ENCODE data around the gene NUMB.
A peak's percentile ranks its signal among the peaks of the same experiment; 100 is the strongest.
"Not testable (repeated sequence)": the region's sequence is repeated elsewhere in the genome, so short reads cannot be mapped to it uniquely, and the experiment has no call there.

NUMB gene

DNA sequence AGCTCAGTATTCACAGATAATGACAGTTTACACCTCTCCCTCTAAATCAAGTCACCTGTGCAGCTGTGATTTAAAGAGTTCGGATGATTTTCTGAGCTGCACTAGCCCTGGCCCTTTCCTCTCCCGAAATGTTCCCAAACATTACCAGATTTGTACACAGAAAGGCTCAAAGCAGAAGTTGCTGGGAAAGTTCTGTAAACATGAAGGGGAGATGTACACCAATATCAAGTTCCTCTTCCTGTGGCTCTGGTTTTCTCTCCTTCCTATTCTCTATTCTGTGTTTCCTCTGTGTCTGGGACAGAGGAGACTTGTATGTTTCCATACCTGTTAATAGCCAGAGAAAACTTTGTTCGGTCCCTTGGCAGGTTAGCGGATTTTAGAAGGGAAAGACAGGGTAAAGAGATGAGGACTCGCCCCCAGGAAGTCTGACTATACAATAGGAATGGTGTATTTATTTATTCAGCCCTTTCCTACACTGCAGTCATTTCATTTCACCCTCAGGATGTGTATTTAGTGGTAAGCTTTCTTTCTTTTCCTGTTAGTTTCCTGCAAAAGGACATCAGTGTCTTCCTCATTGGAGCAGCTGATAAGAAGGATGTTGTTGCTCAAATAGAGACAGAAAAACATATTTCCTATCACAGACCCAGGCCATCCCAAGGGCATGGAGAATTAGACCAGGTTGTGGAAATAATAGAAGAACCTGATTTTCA, 7.6 kb upstream of the NUMB start:
- DNase-seq = no peak

- DNase-seq = peak in 1 of 5 donors; percentile 87
Observed at GRCh38 chr14:73463411-73463810, 5.1 kb upstream of the NUMB start.

- no peak for DNase-seq
Observed at GRCh38 chr14:73462815-73463214, 4.5 kb upstream of the NUMB start.

- DNase-seq = no peak
Observed at GRCh38 chr14:73462048-73462715, 3.8 kb upstream of the NUMB start.

GRCh38 chr14:73461478-73462047, 3.2 kb upstream of the NUMB start:
- DNase-seq = no peak

- no peak for DNase-seq
Observed at GRCh38 chr14:73460691-73461127, 2.4 kb upstream of the NUMB start.

GRCh38 chr14:73459959-73460358, 1.6 kb upstream of the NUMB start:
- DNase-seq = no peak

DNA sequence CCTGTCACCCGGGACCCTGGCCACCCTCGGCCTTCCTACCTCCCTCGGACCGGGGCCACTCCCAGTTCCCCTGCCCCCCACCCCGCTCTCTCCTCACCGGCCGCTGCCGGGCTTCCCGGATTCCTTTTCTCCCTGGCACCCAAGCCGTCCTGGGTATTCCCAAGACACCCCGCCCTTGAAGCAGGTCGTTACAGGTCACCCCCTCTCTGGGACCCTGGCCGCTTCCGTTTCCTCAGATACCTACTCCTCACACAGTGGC, 493 bp downstream of the NUMB start:
- DNase-seq = no peak

GRCh38 chr14:73457041-73457923, 1.1 kb downstream of the NUMB start:
- DNase-seq = peak in 2 of 5 donors; percentile 3 to 6

GRCh38 chr14:73455294-73455693, 3.1 kb downstream of the NUMB start:
- no peak for DNase-seq

DNA sequence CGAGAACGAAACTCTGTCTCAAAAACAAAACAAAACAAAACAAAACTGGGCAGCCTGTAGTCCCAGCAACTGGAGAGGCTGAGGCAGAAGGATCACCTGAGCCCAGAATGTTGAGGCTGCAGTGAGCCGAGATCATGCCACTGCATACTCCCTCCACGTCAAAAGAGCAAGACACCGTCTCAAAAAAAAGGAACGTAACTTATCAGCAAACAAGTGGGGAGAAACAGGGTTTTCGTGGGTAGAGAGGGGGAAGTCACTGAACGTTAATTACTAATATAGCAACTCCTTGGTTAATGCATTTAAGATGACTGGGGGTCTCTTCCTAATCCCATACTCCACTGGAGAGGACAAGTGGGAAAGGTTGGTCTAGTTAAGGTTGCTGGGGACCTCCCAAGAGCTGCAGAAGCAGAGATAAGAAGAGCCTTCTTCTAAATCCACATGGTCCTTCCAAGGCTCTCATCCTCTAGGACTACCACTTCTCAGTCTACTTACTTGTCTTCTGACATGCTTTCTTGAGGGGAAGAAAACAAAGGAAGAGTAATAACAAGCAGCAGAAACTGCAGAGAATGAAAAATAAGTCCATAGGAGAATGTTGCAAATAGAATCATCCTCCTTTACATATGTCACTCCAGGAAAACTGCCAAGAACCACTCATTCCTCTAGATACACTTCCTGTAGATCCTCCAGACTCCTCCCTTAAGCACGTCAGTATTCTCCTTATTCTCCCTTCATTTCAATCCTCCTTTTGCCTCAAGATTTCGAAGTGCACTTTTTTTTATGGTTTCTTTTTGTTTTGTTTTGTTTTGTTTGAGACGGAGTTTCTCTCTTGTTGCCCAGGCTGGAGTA, 5.8 kb downstream of the NUMB start:
- no peak for DNase-seq

GRCh38 chr14:73443758-73444157, 14.6 kb downstream of the NUMB start:
- DNase-seq = no peak

- DNase-seq = no peak
Observed at GRCh38 chr14:73441286-73441685, 17.1 kb downstream of the NUMB start.

DNA sequence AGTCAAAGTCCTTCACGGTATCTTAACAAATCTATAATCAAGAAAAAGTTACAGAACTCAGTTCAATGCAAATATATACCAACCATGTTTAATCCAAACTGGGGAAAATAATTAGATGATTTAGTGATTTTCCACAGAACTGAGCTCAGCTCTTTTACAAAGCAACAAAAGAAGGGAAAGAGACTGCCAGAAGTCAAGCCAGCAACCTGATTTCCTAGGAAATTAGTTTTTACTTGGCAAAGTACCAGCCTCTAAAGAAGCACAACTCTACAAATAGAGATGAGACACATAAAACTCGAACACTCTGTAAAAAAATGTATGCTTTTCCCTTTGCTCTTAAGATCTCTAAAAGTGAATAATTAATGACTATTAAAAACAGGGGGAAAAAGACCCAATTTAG, 19.4 kb downstream of the NUMB start:
- no peak for DNase-seq

GRCh38 chr14:73437206-73437605, 21.1 kb downstream of the NUMB start:
- DNase-seq = no peak

- no peak for DNase-seq
Observed at GRCh38 chr14:73432124-73432523, 26.2 kb downstream of the NUMB start.

DNA sequence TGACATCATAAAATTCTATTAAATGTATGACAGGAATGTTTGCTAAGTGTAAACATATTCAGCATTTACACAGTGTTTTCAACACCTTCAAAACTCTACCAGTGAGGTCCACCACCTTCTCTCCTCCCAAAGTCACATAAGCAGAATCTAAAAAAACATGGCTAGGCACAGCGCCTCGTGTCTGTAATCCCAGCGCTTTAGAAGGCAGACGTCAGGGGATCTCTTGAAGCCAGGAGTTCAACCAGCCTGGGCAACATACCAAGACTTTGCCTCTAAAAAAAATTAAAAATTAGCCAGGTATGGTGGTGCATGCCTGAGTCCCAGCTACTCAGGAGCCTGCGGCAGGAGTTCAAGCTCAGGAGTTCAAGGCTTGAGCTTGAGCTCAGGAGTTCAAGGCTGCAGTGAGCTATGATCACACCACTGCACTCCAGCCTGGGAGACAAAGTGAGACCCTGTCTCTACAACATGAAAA, 30.0 kb downstream of the NUMB start:
- no peak for DNase-seq

- no peak for DNase-seq
Observed at GRCh38 chr14:73427516-73428264, 30.7 kb downstream of the NUMB start.

DNA sequence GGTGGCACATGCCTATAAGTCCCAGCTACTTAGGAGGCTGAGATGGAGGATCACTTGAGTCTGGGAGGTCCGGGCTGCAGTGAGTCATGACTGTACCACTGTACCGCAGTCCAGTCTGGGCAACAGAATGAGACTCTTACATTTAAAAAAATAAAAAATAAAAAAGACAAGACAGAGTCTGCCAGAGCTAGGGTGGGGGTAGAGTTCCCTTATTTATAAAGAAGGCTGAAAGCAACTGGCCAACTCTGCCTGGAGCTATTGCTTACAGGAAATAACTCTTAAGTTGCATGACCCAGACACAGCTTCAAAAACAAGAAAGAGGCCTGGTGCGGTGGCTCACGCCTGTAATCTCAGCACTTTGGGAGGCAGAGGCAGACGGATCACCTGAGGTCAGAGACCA, 31.5 kb downstream of the NUMB start:
- no peak for DNase-seq

GRCh38 chr14:73424453-73424852, 33.9 kb downstream of the NUMB start:
- DNase-seq = no peak

- DNase-seq = not testable (repeated sequence)
Observed at GRCh38 chr14:73423092-73423491, 35.3 kb downstream of the NUMB start.

GRCh38 chr14:73422515-73422914, 35.8 kb downstream of the NUMB start:
- no peak for DNase-seq
